Measurements from ENCODE around the gene ATP2C1.
"Not testable (repeated sequence)": the region's sequence is repeated elsewhere in the genome, so short reads cannot be mapped to it uniquely, and the experiment has no call there.

The ATP2C1 gene

DNA sequence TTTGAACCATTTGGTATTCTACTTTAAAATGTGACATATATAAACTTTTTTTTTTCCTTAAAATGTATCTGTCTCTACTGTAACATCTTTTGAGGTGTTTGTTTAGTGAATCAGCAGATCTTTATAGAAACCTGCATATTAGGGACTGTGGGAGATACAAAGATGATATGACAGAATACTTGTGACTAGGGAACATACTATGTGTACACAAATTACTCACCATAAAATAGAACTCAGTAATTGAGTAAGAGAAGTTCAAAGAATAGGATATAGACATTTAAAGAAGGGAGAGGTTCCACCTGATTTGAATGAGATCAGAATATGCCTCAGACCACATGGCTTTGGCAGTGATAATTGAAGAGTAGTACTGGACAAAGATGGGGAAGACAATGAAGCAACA is 47.9 kb downstream of the ATP2C1 start:
- no peak for DNase-seq

DNA sequence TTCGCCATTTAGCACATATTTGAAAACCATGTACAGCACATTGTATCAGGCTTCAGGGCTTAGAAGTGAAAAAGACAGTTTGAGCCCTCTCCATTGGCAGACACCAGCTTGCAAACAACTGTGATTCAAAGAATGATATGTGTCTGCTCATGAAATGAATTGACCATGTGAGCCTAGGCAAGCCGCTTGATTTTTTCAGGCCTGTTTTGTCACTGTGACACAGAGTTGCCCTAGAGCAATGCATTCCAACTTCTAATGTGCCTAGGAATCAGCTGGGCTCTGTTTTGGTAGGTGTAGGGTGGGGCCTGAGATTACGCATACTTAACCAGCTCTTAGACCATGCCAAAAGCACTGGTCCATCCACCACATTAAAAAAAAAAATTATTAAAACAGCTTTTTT is 53.0 kb downstream of the ATP2C1 start:
- no peak for DNase-seq

DNA sequence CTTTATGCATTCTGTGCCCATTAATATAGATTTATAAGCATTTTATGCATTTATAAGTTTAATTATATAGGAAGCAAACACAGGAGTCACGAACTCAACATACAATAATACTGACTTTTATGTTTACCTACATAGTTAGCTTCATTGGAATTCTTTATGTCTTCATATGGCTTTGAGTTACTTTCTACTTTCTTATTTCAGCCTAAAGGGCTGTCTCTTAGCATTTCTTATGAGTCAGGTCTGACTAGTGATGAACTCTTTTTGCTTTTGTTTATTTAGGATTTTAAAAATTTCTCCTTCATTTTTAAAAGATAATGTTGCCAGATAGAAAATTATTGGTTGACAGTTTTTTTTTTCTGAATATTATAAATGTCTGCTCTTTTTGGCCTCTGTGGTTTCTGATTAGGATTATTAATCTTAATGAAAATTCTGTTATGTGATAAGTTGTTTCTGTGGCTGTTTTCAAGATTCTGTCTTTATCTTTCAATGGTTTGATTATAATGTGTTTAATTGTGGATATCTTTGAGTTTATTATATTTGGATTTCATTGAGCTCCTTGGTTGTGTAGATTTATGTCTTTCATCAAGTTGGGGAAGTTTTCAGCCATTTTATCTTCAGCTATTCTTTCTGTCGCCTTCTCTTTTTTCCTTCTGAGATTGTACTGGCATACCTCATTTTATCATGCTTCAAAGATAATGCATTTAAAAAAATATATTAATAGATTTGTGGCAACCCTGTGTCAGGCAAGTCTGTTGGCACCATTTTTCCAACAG is 54.3 kb downstream of the ATP2C1 start:
- DNase-seq = no peak

GRCh38 chr3:130948929-130949328 is 55.0 kb downstream of the ATP2C1 start:
- DNase-seq = no peak

- DNase-seq = no peak
Observed at GRCh38 chr3:130950124-130950523, 56.2 kb downstream of the ATP2C1 start.

- no peak for DNase-seq
Observed at GRCh38 chr3:130950641-130951040, 56.8 kb downstream of the ATP2C1 start.

- no peak for DNase-seq
Observed at GRCh38 chr3:130955481-130955880, 61.6 kb downstream of the ATP2C1 start.

- DNase-seq = no peak
Observed at GRCh38 chr3:130956281-130956680, 62.4 kb downstream of the ATP2C1 start.

DNA sequence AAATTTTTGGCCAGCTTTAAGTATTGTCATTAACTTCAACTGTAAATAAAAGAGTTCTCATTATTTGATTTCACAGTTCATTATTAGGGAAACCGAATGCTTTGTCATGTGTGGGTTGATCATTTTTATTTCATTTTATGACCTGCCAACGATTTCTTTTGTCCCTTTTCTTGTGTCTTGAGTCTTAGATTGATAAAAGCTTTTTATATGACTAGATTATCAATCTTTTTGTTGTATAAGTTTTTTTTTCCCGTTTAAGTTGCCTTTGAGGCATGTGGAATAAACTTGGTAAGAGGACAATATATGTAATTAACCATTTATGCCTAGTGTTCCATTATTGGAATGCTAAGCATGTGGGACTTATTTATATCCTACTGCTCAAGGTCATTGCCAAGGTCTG is 62.8 kb downstream of the ATP2C1 start:
- DNase-seq = no peak

DNA sequence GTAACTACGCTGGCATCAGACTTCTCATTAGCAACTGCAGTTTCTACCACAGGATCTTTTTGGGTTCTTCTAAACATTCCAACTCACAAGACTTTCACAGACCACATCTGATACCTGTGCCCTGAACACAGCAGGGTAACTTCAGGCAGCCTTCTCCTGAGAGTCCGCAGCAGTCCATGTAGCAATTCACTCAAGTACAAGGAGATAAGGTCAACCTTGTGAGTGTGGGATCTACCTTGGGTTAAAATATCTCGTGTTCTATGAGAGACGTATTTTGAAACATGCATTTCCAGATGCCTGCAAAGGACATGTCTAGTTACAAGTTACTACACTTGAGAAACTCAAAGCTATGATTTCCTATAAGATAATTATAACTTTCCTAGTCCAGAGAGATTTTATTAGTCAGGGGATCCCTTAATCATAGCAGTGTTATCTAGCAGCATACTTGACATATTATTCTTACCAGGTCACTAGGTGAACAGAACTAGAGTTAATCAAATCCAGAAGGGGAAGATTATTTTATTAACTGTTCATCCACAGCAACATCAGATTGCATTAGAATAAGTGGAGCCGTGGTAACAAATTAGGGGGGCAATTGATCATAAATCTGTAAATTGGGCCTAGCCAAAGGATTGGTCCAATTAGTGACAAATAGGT is 66.4 kb downstream of the ATP2C1 start:
- DNase-seq = no peak

DNA sequence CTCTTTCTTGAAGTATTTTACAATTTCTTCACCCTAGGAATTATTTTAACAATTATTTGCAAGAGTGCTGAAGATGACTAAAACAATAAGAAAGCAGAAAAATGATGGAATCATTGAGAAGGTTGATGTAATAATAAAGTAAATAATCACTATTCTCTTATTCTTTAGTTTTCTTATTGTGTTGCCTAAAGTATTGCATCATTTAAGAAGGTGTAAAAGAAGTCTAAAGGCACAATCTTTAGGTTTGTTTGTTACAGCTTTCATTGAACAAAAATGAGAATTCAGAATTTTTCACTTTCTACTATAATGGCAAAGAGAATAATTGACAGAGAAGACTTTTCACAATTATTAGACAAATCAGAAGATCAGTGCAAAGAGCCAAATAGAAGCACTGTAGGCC is 67.6 kb downstream of the ATP2C1 start:
- DNase-seq = no peak

GRCh38 chr3:130963444-130963843 is 69.6 kb downstream of the ATP2C1 start:
- DNase-seq = no peak

GRCh38 chr3:130963878-130964277 is 70.0 kb downstream of the ATP2C1 start:
- DNase-seq = no peak

DNA sequence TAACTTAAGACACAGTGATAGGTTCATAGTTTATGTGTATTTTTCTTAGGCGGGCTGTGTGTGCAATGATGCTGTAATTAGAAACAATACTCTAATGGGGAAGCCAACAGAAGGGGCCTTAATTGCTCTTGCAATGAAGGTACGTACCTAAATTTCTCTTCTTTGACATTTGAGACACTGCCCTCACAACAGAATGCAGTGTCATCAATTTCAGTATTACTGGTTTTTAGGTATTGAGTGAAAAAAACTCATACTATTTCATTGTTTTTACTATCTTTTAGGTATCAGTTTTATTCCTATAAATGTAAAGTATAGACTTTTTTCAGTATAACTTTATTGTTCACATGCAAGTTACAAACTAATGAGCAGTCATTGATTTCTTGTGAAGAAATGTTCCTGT is 73.4 kb downstream of the ATP2C1 start:
- no peak for DNase-seq

- no peak for DNase-seq
Observed at GRCh38 chr3:130968221-130968620, 74.3 kb downstream of the ATP2C1 start.

GRCh38 chr3:130969621-130970020 is 75.7 kb downstream of the ATP2C1 start:
- DNase-seq = no peak

DNA sequence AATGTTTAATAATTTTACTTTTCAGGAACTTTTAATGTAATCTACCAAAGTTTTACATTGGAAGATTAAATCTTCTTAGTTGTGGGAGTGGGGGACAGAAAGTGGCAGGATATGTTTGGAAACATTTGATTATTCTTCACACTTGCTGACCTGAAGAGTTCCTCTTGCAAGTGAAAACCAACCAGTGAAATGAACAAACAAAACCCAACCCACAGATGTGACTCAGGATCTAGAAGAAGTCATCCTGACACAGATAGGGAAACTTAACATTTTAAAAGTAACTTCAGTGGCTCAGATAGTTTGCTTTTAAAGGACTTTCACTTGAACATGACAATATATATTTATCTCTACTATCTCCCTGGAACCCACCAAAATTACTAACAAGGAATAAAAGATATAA is 77.3 kb downstream of the ATP2C1 start:
- no peak for DNase-seq

GRCh38 chr3:130972592-130972991 is 78.7 kb downstream of the ATP2C1 start:
- not testable (repeated sequence) for DNase-seq

DNA sequence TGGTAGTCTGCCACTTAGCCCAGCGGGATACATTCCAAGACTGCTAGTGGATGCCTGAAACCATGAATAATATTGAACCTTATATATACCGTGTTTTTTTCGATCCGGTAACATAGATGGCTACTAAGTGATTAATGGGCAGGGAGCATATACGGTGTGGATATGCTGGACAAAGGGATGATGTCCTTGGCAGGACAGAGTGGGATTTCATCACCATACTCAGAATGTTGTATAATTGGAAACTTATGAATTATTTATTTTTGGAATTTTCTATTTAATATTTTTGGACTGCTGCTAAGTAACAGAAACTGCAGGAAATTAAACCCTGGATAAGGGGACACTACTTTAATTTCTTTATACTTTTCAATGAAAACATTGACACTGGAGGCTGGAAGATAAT is 79.5 kb downstream of the ATP2C1 start:
- DNase-seq = no peak

DNA sequence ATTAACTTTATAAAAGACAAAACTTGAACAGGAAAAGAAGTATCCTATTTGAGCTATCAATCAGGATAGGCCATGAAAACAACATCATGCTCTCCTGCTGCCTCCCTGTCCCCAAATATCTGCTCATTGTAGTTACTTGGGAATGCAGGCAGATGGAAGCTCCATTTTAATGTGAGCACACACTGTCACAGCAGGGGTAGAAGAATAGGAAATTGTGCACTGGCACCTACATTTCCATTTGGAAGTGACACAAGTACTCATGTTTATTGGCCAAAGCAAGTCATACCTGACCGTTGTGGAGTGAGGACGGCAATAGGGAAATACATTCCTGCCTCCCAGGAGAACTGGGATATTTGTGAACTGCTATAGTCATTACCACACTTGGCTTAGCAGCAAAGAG is 80.3 kb downstream of the ATP2C1 start:
- DNase-seq = no peak

DNA sequence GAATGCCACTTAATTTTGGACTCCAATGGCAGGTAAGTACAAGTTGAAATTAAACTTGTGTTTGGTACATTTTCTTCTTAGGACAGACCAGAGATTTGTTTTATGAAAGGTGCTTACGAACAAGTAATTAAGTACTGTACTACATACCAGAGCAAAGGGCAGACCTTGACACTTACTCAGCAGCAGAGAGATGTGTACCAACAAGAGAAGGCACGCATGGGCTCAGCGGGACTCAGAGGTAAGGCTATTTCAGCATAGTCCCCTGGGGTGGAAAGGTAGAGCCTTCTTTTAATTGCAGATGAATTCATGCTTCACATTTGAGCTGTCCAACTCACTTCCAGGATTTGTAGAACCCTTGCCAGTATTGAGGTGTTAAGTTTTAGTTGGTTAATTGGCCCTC is 81.4 kb downstream of the ATP2C1 start:
- no peak for DNase-seq

DNA sequence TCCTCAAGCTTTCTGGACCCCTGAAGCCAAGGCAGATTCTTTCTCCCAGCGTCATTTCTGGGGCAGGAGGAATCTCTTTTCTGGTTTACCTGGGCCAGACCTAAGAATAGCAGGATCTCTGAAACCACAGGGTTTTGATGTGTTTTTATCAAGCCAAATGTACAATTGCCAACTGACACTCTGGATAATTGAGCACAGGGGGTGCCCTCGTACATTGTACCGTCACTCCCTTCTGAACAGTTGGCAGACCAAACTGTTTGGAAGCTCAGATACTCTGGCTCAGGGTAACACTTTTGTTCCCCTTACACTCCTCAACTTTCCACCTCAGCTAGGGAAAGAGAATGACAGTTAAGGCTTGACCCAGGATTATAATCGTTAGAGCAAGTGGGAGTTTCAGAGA is 82.8 kb downstream of the ATP2C1 start:
- DNase-seq = no peak

GRCh38 chr3:130979117-130979516 is 85.2 kb downstream of the ATP2C1 start:
- no peak for DNase-seq

DNA sequence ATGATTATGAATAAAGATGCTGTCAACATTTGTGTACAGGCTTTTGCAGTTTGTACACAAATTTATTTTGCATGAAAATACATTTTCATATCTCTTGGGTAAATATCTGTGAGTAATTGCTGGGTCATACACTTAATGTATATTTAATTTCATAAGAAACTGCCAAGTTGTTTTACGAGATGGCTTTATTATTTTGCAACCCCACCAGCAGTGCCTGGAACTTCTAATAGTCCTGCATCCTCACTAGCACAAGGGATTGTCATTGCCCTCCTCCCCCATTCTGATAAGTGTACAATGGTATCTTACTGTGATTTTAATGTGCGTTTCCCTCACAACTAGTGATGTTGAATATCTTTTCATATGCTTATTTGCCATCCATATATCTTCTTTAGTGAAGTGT is 87.6 kb downstream of the ATP2C1 start:
- DNase-seq = no peak

DNA sequence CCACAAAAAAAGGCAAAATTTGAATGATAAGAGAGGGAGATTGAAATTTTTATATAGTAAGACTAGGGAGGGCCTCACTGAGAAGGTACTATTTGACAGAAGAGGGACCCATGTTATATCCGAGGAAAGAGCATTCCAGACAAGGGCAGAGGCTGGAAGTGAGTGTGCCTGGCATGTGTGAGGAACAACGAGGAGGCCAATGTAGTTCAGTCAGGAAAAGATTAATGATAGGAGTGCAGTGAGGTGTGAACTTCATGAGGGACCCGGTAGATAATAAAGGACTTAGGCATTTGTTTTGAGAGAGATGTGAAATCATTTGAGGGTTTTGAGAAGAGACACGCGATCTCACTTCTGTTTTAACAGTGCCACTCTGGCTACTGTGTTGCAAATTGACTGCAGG is 96.4 kb downstream of the ATP2C1 start:
- DNase-seq = no peak

Measured in activated T-cell treated with anti-CD3 and anti-CD28 coated beads, Interleukin-2, amount 50 U/mL, for 1 hour (primary cell).